Activated CD4-positive, alpha-beta T cell treated with anti-CD3 and anti-CD28 coated beads, Interleukin-10, Interleukin-2, amounts not matched to agents 100 ng/mL and 50 ng/mL, durations not matched to agents 16 hours and 8 hours (primary cell): ENCODE results near the gene CCSER1.
A peak's percentile ranks its signal among the peaks of the same experiment; 100 is the strongest.
"Not testable (repeated sequence)": the region's sequence is repeated elsewhere in the genome, so short reads cannot be mapped to it uniquely, and the experiment has no call there.

ENCODE experiments used
- DNase-seq: peaks from one replicate; pipeline ENCODE4 v3.0.0-alpha.2; 2020

Gene CCSER1

DNA sequence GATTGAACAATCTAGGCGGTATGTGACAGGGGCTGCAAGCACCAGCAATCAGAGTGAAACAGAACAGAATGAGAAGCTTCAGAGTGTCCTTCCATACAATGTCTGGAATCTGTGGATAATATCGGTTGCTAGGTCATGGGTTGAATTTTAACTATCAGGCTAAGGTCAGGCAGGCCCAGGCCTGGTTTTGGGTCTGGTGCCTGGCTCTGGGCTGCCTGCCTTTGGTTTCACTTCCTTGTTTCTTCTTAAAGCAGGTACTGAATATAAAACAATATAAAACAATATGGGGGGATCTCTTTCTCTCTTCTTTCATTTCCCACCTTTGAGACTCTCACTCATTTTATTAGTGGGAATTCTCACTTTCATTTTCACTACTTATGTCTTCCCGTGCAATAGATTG, 962.0 kb downstream of the CCSER1 start:
- no peak for DNase-seq

DNA sequence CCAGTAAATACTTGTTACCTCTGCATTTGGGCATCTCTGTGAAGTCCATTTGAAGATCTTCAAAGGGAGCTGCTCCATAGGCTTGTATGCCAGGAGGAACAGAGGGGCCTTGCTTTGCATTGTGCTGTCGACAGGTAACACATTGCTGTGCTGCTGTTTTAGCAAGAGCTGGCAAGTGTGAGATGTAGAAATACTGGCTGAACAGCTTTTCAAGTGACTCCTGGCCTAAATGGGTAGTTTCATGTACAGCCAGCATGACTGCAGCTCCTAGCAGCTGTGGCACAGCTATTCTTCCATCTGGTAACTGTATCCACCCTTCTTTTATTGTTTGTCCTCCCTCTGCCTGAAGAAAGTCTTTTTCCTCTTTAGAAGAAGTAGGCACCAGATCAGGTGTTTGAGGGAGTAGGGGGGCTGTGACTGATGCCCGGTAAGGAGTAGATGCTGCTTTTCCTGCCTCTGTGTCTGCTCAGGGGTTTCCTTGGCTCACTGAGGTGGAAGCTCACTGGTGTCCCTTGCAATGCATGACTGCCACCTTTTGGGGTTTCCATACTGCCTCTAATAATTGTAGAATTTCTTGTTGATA, 965.3 kb downstream of the CCSER1 start:
- no peak for DNase-seq

DNA sequence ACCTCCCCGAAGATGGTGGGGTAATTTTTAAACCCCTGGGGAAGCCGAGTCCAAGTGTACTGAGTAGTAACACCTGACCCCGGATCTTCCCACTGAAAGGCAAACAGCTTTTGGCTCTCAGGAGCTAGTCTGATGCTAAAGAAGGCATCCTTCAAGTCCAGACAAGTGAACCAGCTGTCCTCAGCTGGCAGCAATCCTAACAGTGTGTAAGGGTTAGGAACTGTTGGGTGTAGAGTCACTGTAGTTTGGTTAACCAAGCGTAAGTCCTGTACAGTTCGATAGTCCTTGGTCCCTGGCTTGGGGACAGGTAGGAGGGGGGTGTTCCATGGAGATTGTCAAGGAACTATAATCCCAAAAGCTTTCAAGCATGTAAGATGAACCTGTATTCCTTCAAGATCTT, 967.0 kb downstream of the CCSER1 start:
- DNase-seq: not testable (repeated sequence)

DNA sequence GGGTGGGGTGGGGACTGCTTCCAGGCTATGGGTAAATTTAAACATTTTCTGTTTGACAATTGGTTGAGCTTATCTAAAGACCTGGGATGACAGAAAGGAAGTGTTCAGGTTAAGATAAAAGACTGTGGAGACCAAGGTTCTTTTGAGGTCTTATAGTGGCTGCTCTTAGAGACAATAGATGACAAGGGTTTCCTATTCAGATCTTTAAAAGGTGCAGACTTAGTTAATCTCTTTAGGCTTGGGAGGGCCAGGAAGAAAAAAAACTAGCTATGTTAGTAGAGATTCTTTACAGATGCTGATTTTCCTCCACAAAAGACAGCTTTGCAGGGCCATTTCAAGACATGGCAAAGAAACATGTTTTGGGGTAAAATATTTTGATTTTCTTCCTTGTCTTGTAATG, 972.5 kb downstream of the CCSER1 start:
- no peak for DNase-seq

DNA sequence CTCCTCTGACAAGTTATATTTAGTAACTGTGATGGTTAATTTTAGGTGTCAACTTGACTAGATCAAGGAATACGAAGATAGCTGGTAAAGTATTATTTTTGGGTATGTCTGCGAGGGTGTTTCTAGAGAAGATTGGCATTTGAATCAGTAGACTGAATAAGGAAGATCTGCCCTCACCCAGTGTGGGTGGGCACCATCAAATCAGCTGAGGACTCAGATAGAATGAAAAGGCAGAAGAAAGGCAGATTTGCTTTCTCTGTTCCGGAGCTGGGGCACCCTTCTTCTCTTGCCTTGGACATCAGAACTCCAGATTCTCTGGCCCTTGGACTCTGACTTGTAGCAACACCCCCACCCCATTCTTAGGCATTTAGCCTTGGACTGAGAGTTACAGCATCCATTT, 981.6 kb downstream of the CCSER1 start:
- DNase-seq: no peak

DNA sequence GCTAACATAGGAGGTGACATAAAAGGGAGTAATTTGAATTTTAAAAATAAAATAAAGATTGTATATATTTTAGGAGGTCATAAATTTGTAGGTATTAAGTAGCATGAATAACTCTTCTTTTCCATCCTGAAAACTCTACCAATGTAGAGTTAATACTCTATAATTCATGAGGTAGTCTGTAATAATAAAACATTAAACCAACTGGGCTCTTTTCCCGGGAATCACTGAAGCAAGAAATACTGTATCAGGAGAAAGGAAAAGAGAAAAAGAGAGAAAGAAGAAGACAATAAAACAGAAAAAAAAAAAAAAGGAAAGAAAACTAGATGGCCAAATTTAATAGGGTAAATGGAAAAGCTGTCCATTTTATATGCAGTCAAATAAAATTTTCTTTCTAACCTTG, 984.4 kb downstream of the CCSER1 start:
- no peak for DNase-seq

DNA sequence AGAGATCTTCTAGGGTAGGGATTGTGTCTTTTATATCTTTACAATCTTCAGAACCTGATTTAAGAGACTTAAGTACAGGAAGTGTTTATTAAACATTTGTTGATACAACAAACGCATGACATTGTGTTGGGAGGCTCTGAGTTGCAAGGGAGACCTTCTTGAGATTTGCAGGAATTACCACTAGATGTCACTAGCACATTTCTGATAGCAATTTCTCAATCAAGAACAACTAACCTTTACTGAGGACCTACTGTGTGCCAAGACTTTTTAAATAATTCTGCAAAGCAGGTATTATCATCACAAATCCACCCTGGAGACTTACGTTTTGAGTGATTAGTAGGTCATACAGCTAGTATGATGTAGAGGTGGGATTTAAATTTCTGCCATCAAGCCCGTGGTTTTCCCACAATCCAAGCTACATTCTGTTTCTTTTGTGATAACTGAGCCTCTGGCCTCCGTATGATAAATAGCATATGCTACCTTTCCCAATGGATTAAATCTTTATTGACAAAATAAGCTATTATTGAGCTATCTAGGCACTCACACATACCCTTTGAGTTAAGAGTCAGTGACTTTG, 986.0 kb downstream of the CCSER1 start:
- peak; percentile 12 for DNase-seq

DNA sequence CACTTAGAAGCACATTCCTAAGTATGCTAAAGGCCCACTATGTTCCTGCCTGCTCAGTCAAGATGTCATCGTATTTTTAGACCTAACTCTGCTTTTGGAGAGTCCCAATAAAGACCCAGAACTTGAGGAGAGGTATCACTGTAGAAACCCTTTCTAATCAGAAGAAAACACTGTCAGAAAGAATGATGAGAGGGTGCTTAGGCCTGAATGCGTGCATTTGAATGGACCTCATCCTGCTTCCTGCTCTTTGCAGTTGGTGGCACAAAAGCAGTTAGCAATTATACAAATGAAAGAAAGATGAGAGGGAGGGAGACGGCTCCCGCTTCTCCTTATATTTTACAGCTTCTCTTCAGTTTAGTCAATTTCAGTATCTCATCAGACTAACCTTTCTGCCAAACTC, 987.2 kb downstream of the CCSER1 start:
- no peak for DNase-seq

DNA sequence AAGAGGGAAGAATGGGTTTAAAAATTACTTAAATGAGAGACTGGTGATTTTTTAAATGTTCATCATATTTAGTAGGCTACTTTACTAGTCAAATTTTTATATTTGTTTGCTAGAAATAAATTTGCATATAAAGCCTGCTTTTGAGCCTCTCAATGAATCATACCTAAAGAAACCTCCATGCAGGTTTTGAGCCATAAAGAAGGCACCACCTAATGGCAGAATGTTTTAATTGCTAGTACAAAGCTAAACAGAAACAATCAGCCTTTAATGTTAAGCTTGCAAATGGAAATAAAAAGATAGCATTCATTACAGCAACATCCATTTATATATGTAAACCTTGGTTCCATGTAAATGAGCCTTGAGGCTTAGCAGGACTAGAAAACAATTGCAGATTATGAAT, 989.7 kb downstream of the CCSER1 start:
- no peak for DNase-seq

DNA sequence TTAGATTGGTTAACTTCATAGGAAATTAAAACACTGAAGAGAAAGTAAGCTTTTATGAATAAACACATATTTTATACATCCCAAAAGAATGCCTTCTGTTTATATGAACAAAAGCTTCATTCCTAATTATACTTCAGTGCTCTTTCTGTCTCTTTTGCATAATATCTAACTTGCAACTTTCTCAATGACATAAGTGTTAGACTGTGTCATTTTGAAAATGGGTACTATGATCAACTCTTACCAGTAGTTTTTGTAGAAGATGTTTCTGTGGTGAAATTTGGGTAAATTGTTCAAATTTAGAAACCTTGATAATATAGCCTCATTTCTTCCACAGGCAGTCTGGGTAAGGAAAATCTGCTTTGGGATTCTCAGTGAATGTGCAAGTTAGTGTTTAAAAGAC, 991.4 kb downstream of the CCSER1 start:
- no peak for DNase-seq

DNA sequence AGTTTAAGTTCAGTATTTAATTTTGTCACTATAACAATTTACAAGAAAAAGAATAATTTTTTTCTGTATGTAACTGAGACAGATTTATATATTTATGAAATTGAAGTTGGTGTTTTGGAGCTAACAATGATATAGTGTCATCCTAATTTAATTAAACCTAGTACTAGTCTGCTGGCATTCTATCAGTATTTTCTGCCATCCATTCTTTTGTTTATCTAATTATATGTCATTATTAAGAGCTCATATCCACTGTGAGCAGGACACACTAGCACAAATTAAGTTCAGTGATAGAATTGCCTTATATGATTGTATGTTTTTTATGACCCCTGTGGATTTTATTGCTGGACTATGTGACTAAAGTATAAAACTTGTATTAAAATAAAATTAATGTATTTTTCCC, 996.5 kb downstream of the CCSER1 start:
- DNase-seq: no peak

DNA sequence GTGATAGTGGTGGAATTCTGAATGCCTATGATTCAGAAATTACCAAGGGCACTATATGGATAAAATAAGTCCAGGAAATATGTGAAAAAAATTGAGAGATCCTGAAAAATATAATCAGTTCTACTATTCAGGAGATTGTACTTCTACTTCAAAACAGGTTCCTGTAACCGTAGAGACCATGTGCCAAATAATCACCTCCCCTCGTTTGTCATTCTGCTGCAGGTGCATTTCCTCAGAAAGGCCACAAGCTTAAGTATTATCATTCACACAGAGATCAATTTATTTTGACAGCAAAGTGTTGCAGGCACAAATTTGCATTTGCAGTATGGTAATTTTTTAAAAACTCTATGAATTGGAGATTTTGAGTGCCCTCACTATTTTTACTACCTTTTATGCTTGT, 1000.0 kb downstream of the CCSER1 start:
- DNase-seq: no peak

DNA sequence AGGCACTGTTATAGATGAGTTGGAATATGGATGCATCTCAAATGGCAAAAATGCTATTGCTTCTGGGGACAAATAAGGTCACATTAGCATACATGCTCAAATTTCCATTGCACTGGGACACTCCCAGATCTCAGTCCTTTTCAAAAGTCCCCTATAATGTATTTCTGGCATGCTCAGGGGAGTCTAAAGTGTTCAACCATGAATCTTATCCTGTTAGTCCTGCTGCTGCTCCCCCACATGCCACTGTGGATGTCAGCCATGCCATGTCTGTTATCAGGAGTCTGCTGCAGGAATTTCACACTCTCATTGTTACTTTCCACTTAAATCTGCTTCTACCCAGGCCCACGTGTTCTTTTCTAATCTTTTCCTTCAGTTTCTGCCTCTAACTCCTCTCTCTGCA, 1000.6 kb downstream of the CCSER1 start:
- DNase-seq: no peak

DNA sequence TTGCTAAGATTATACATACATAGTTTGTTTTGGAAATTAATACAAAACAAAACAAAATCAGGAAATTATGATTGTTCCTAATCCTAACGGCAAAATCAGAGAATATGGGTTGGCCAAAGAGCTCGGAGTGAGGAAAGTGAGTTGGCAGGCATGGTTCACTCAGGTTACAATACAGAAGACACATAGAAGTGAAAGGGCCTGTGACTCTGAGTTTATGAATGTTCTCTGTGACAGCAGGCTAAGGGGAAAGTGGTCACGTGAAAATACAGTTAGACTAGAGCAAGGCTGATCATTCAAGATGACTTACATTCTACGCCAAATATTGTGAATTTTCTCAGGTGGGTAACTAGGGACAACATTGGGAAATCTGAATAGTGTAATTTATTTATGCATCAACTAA, 1001.3 kb downstream of the CCSER1 start:
- DNase-seq: no peak

DNA sequence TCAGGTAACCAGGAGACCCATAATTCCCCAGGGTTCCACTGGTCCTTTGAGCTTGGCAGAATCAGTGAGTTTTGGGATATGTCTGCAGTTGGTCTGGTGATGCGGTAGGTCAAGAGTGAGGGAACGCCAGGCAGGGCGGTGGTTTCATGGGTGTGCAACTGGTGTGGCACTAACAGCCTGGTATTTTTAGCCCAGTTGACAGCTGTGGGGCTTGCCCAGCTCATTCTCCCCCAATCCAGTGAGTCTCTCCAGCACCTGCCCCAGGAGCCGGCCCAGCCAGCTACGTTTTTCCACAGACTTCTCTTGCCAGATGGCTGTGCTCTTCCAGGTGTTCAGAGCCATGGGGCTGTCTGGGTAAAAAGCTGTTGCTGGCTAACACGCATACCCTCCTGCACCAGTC, 1019.9 kb downstream of the CCSER1 start:
- no peak for DNase-seq

DNA sequence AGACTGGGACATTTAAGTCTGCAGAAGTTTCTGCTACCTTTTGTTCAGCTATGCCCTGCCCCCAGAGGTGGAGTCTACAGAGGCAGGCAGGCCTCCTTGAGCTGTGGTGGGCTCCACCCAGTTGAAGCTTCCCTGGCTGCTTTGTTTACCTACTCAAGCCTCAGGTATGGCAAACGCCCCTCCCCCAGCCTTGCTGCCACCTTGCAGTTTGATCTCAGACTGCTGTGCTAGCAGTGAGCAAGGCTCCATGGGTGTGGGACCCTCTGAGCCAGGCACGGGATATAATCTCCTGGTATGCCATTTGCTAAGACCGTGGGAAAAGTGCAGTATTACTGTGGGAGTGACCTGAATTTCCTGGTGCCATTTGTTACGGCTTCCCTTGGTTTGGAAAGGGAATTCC, 1026.8 kb downstream of the CCSER1 start:
- DNase-seq: not testable (repeated sequence)

DNA sequence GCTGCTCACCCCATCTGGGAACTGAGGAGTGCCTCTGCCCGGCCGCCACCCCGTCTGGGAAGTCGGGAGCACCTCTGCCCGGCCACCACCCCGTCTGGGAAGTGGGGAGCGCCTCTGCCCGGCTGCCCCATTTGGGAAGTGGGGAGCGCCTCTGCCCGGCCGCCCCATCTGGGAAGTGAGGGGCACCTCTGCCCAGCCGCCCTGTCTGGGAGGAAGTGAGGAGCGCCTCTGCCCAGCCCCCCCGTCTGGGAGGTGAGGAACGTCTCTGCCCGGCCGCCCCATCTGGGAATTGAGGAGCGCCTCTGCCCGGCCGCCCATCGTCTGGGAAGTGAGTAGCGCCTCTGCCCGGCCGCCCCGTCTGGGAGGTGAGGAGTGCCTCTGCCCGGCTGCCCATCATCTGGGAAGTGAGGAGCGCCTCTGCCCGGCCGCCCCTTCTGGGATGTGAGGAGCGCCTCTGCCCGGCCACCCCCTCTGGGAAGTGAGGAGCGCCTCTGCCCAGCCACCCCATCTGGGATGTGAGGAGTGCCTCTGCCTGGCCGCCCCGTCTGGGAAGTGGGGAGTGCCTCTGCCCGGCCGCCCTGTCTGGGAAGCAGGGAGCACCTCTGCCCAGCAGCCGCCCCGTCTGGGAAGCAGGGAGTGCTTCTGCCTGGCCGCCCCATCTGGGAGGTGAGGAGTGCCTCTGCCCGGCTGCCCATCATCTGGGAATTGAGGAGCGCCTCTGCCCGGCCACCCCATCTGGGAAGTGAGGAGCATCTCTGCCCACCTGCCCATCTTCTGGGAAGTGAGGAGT, 1040.9 kb downstream of the CCSER1 start:
- not testable (repeated sequence) for DNase-seq

DNA sequence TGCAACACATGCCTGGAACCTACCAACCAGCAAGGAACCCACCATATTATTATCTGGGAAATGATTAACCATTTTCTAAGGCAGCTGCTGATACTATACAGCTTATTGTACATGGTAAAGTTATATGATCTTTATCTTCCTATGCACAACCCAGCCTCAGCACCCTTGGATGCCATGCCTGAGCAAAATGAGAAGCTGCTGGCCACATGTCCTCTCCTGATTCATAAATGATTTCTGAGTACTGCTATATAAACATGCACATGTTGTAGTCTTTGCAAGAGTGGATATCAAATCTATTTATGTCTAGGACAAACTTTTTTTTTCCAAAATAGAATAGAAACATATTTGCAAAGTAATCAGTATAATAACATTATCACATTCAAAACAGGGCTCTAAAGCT, 1043.6 kb downstream of the CCSER1 start:
- DNase-seq: no peak

DNA sequence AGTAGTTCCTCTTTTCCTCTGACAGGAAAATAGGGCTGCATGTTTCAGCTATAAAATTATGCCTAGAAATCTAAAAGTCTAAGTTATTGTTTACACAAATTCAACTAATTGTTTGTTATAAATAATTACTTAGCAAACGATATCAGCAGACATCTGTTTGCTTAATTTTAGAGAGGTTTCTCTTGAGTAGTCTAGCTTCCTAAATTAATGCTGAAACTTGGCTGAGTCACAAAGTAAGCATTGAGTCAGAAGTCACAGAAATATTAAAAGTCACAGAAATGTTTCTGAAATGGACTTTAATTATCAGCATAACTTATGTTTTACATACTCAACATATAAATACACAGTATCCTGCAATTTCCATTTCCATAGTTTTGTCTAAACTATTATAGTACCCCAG, 1044.0 kb downstream of the CCSER1 start:
- DNase-seq: no peak

DNA sequence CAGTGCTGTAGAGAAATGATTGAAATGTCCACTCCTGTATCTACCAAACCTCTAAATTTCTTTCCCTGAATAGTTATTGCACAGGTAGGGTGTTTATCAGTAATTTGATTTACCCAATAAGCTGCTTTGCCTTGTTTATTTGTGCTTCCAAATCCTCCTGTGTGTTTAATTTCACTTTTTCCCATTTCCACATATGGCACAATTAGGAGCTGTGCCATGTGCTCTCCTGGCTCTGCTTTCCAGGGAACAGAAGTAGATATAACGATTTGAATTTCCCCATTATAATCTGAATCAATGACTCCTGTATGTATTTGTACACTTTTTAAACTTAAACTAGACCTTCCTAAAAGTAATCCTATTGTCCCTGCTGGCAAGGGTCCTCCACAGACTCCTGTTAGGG, 1057.9 kb downstream of the CCSER1 start:
- not testable (repeated sequence) for DNase-seq

DNA sequence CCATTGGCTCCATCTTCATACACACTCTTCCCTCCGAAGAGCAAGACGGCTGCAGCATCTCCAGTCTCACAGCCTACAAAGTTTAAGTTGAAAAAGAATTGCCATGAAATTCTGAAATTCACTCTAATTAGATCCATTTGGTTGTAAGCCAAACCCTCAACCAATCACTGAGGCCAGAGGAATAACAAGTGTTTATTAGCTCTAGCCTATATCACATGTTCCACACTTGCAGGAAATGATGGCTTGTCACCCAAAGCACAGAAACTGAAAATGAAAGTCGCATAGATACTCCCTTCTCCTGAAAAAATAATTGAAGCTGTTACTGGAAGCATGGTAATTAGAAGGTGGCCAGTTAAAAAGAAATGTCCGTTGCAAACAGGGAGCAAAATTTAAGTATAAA, 1071.8 kb downstream of the CCSER1 start:
- DNase-seq: no peak

DNA sequence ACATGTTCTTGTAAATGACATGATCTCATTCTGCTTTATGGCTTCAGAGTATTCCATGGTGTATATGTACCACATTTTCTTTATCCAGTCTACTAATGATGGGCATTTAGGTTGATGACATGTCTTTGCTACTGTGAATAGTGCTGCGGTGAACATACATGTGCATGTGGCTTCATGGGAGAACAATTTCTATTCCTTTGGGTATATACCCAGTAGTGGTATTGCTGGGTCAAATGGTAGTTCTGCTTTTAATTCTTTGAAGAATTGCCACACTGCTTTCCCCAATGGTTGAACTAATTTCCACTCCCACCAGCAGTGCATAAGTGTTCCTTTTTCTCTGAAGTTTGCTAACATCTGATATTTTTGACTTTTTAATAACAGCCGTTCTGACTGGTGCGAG, 1080.3 kb downstream of the CCSER1 start:
- DNase-seq: no peak

DNA sequence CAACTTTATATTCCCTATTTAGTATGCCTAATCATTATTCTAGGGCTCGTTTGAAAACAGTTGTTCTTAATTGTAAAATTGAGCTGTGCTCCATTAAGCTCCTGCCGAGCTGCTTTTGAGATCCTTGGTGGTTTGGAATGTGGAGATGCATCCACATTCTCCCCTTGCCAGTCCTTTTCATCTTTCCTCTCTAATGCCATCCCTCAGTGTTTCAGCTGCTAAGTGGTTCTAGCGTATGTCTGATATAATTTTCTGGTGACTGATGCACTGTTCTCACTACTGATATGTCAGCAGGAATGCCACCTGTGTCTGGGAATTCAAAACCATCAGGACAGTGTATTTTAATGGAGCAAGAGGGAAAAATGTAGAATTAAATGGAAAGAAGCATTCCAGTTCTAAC, 1085.0 kb downstream of the CCSER1 start:
- no peak for DNase-seq

DNA sequence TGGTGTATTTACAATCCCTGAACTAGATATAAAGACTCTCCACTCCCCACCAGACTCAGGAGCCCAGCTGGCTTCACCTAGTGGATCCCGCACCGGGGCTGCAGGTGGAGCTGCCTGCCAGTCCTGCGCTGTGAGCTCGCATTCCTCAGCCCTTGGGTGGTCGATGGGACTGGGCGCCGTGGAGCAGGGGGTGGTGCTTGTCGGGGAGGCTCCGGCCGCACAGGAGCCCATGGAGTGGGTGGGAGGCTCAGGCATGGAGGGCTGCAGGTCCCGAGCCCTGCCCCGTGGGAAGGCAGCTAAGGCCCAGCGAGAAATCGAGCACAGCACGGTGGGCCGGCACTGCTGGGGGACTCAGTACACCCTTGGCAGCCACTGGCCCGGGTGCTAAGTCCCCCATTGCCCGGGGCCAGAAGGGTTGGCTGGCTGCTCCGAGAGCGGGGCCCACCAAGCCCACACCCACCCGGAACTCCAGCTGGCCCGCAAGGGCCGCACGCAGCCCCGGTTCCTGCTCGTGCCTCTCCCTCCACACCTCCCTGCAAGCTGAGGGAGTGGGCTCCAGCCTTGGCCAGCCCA, 1090.7 kb downstream of the CCSER1 start:
- DNase-seq: not testable (repeated sequence)
